ENCODE measurements around the gene ALMS1.
"Not testable (repeated sequence)": the region's sequence is repeated elsewhere in the genome, so short reads cannot be mapped to it uniquely, and the experiment has no call there.

The ALMS1 gene

GRCh38 chr2:73630662-73631266 is 245.1 kb downstream of the ALMS1 start:
- not testable (repeated sequence) for DNase-seq

GRCh38 chr2:73636977-73637376 is 251.3 kb downstream of the ALMS1 start:
- DNase-seq, result not testable (repeated sequence)

GRCh38 chr2:73638429-73638828 is 252.8 kb downstream of the ALMS1 start:
- DNase-seq, result no peak

- DNase-seq, result no peak
These were observed 254.9 kb downstream of the ALMS1 start for GRCh38 chr2:73640511-73640911.

- DNase-seq, result no peak
These were observed 255.5 kb downstream of the ALMS1 start for GRCh38 chr2:73640946-73641766.

GRCh38 chr2:73641767-73642062 is 256.1 kb downstream of the ALMS1 start:
- no peak for DNase-seq

GRCh38 chr2:73642338-73643018 is 256.8 kb downstream of the ALMS1 start, which contains the start of gene NAT8:
NAT8 (minus strand) TSS chr2:73642422; CDS start chr2:73641628, 794 bp downstream.
- DNase-seq, result no peak

GRCh38 chr2:73647690-73648089 is 262.1 kb downstream of the ALMS1 start:
- DNase-seq, result not testable (repeated sequence)

- DNase-seq, result no peak
These were observed 266.1 kb downstream of the ALMS1 start for GRCh38 chr2:73651591-73652230.

GRCh38 chr2:73652348-73652747 is 266.7 kb downstream of the ALMS1 start:
- DNase-seq, result no peak

- no peak for DNase-seq
These were observed 268.5 kb downstream of the ALMS1 start for GRCh38 chr2:73654175-73654574.
